Adrenal gland (tissue), 5 donors: ENCODE results near the gene EHD4.

Experiments used
- POLR2A ChIP-seq, 2 donors: fragments of 450-650 bp; IDR thresholded peaks; one replicate each; pipeline ENCODE4 v1.6.1; 2017; ENCODE audit warnings: antibody characterized with exemption in 2 of 2, mild to moderate bottlenecking in 2 of 2, moderate library complexity in 1 of 2
- TF ChIP-seq, protein P1 (sequence below), 6 experiments: fragments of 450-650 bp in 4 of 6; fragments of 200-600 bp in 2 of 6; sonication (generic) in 1 of 6; IDR thresholded peaks; 1 replicate in 5 of 6; 2 replicates in 1 of 6; pipeline versions ENCODE4 v1.5.1 to v1.8.0; 2016 to 2021; ENCODE audit warnings: antibody characterized with exemption in 6 of 6, mild to moderate bottlenecking in 2 of 6, moderate library complexity in 1 of 6
- donor health status: DM: no; HTN: no; CAD: no.

DNA sequence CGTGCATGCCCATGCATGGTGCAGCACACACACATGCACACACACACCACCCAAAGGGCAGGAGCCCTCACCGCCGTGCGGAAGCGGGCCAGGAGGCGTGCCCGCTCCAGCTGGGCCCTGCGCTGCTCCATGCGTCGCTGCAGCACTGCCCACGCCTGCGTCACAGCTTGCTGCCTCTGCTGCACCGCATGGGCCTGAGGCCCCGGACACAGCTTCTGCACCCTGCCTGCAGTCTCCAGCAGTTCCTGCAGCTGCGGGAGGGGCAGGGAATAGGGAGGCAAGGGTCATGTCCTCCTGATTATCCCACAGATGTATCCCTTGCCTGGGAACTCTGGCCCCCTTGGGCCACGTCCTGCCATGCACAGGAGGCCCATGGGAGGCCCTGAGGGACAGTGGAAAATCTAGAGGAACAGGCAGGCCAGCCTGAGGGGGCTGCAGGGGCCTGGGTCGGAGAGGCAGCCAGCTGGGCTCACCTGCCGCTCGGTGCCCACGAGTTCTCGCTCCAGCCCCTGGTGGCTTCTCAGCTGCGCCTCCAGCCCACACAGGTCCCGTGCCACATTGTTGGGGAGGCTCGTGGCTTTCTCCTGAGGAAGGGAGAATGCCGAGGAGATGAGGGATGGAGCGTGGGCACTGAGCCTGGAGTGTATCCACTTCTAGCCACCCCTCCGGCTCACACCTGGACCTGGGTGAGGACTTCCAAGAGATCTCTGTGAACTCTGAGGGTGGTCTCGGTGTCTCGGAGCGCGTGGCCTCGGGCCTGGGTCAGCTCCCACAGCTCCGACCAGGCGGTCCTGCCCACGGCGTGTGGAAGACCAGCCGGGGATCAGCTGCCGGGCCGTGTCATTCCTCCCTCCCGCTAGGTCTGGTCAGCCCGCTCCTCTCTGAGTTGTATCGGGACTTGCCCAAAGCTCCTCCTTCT, 102.3 kb downstream of the EHD4 start:
- TF ChIP-seq, protein P1, sequence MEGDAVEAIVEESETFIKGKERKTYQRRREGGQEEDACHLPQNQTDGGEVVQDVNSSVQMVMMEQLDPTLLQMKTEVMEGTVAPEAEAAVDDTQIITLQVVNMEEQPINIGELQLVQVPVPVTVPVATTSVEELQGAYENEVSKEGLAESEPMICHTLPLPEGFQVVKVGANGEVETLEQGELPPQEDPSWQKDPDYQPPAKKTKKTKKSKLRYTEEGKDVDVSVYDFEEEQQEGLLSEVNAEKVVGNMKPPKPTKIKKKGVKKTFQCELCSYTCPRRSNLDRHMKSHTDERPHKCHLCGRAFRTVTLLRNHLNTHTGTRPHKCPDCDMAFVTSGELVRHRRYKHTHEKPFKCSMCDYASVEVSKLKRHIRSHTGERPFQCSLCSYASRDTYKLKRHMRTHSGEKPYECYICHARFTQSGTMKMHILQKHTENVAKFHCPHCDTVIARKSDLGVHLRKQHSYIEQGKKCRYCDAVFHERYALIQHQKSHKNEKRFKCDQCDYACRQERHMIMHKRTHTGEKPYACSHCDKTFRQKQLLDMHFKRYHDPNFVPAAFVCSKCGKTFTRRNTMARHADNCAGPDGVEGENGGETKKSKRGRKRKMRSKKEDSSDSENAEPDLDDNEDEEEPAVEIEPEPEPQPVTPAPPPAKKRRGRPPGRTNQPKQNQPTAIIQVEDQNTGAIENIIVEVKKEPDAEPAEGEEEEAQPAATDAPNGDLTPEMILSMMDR (IDR thresholded peaks at IDR 0.05), result no peak
- TF ChIP-seq POLR2A (IDR thresholded peaks at IDR 0.05), result no peak
